Testis (tissue), 3 donors: Measurements from ENCODE around the gene ROBO1. TPM values are rescaled to one million over a fixed set of nuclear protein-coding genes. Genes with fewer than 3 reads are reported as not detected.

Source experiments
- DNase-seq: peaks from one replicate; pipeline ENCODE4 v3.0.0-alpha.2; 2019
- H3K27ac ChIP-seq, 2 donors: fragments of 200-600 bp; sonication (generic); one replicate each; pipeline ENCODE4 v1.5.1; 2019
- H3K27me3 ChIP-seq: fragments of 200-600 bp; sonication (generic); one replicate; pipeline ENCODE4 v1.5.1; 2019
- H3K36me3 ChIP-seq: fragments of 200-600 bp; sonication (generic); one replicate; pipeline ENCODE4 v1.5.1; 2017; ENCODE audit warnings: low read depth; ENCODE audit errors: missing control alignments
- H3K4me1 ChIP-seq: fragments of 200-600 bp; sonication (generic); one replicate; pipeline ENCODE4 v1.5.1; 2019
- H3K4me3 ChIP-seq, 2 donors: fragments of 200-600 bp; sonication (generic); one replicate each; pipeline ENCODE4 v1.5.1; 2017 to 2019
- H3K9me3 ChIP-seq: fragments of 200-600 bp; sonication (generic); one replicate; pipeline ENCODE4 v1.5.1; 2017
- POLR2A ChIP-seq: fragments of 450-650 bp; IDR thresholded peaks from one replicate; pipeline ENCODE4 v1.6.1; 2017; ENCODE audit warnings: antibody characterized with exemption, mild to moderate bottlenecking, moderate library complexity
- WGBS, 2 donors: methylation state at CpG; one replicate each; pipeline ENCODE4 v1.1.5; 2018; 5-methylcytosine and 5-hydroxymethylcytosine counted together
- intact Hi-C: fragments of 100-400 bp; cut with DNase I; formaldehyde crosslinking; loops from one replicate; pipeline ENCODE4 v1.15.1; 2023; ENCODE audit warnings: low total_unique reads
- polyA plus RNA-seq: library from polyadenylated mRNA; stranded (reverse); fragments of 350-450 nt; fragmentation: Illumina TruSeq; extraction: RNeasy Lipid Tissue Mini Kit (QIAGEN cat#74804); gene quantifications from one replicate; pipeline ENCODE4 v1.2.3, GENCODE V29; 2014; ENCODE audit warnings: low read depth, low replicate concordance; ENCODE audit not compliant: insufficient read depth
- total RNA-seq, 2 donors: library from RNA; depleted of rRNA; stranded (reverse); fragments of >200 nt; gene quantifications; one replicate each; pipeline ENCODE4 v1.2.3, GENCODE V29; 2016
- TF ChIP-seq, protein P1 (sequence below), 3 experiments: fragments of 450-650 bp in 2 of 3; fragments of 200-600 bp in 1 of 3; sonication (generic) in 1 of 3; IDR thresholded peaks; one replicate each; pipeline ENCODE4 v1.5.1; 2016 to 2019; ENCODE audit warnings: antibody characterized with exemption in 3 of 3, mild to moderate bottlenecking in 2 of 3, moderate library complexity in 1 of 3

Gene ROBO1
- total and polyA plus RNA-seq, 3 donors from 2014 or later, result 39.4 to 45.1 (median 42.6) TPM

DNA sequence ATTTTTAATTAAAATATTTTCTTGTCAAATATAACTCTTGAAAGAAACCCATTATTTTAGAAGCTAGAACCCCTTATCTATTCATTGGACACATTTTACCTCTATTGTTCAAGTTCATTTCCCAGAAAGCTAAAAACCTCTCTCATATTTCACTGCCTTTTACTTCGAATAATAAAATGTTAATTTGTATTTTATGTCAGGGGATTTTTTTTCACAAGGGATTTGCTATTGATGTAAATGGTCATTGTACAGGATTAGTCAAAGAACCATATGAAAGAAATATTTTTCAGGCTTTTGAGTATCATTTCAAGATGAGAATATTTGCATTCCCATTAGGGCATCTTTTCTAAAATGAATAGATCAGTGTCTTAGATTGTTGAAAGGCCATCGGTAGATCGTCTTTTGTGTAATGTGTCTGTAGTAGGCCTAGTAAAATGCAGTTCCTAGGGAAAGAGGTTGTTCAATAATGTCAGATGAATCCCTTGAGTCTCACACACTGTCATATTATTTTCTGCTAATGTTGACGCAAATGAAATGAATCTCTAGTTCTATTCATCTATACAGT, 114.5 kb downstream of the ROBO1 start:
- Histone ChIP-seq H3K36me3 (no peaks in the 10 kb centered on the region), H3K27ac (no peak overlapping the region), H3K4me3 (no peak overlapping the region), H3K9me3 (no peaks in the 10 kb centered on the region), H3K4me1 (no peaks in the 10 kb centered on the region), H3K27me3 (no peaks in the 10 kb centered on the region)
- no peak for DNase-seq
- intact Hi-C loops, result no loop called here
- TF ChIP-seq, protein P1, sequence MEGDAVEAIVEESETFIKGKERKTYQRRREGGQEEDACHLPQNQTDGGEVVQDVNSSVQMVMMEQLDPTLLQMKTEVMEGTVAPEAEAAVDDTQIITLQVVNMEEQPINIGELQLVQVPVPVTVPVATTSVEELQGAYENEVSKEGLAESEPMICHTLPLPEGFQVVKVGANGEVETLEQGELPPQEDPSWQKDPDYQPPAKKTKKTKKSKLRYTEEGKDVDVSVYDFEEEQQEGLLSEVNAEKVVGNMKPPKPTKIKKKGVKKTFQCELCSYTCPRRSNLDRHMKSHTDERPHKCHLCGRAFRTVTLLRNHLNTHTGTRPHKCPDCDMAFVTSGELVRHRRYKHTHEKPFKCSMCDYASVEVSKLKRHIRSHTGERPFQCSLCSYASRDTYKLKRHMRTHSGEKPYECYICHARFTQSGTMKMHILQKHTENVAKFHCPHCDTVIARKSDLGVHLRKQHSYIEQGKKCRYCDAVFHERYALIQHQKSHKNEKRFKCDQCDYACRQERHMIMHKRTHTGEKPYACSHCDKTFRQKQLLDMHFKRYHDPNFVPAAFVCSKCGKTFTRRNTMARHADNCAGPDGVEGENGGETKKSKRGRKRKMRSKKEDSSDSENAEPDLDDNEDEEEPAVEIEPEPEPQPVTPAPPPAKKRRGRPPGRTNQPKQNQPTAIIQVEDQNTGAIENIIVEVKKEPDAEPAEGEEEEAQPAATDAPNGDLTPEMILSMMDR (IDR thresholded peaks at IDR 0.05), result no peak
- WGBS, 2 donors, result 67 to 81% methylated on average over 4 of the region's 4 CpGs

DNA sequence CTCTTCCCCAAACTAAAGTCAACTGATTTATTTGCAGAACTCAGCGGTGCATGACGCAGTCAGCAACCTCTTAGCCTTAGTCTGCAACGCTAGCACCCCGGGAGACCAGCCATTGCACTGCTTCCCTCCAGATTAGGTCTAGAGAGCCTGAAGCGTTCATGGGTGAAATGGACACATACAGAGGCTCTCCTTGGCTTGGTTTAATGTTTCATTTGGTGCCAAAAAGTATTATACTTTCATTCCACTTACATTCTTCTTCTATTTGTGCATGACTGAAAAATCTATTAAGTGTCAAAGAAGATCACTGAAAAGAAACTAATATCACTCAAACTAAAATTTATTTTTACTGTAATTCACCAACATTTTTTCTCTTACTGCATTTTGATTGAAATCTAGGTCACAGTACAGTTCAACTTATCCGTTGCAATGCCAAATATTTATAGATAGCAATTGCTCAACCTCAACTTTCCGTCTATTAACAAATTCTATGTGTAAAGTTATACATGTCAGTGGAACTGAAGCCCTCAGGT, 116.2 kb downstream of the ROBO1 start:
- Histone ChIP-seq H3K27me3 (no peaks in the 10 kb centered on the region), H3K27ac (no peak overlapping the region), H3K9me3 (no peaks in the 10 kb centered on the region), H3K4me3 (no peak overlapping the region), H3K36me3 (no peaks in the 10 kb centered on the region), H3K4me1 (no peaks in the 10 kb centered on the region)
- DNase-seq, result no peak
- intact Hi-C loops, result no loop called here
- TF ChIP-seq, protein P1 (IDR thresholded peaks at IDR 0.05), result no peak
- TF ChIP-seq POLR2A, result no peak
- 32 to 49% methylated on average over 7 of the region's 7 CpGs for WGBS, 2 donors

DNA sequence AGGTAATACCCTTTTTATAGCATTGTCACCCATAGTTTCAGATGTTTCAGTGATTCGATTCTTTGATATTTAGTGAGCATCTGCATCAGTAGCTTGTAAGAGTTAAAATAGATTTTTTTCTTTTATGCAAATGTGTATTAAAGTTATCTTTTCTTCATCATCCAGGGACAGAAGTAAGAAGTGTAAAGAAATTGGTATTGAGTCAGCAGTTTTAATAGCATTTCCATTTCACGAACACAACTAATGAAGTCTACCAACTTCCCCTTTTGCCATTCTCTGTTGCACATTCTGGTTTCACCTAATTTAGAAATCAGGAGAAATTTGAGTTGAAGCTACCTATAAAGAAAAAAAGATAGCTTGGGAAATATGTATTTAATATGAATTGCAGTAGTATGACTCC, 127.9 kb downstream of the ROBO1 start:
- 93 to 97% methylated on average over 2 of the region's 2 CpGs for WGBS, 2 donors
- H3K9me3 ChIP-seq, result no peaks in the 10 kb centered on the region
- no peak overlapping the region for H3K4me3 ChIP-seq
- no peak for DNase-seq
- no peaks in the 10 kb centered on the region for H3K4me1 ChIP-seq
- H3K27ac ChIP-seq, result no peak overlapping the region
- no peaks in the 10 kb centered on the region for H3K27me3 ChIP-seq
- no peak for TF ChIP-seq POLR2A
- TF ChIP-seq, protein P1 (IDR thresholded peaks at IDR 0.05), result no peak
- intact Hi-C loops, result no loop called here
- H3K36me3 ChIP-seq, result no peaks in the 10 kb centered on the region

DNA sequence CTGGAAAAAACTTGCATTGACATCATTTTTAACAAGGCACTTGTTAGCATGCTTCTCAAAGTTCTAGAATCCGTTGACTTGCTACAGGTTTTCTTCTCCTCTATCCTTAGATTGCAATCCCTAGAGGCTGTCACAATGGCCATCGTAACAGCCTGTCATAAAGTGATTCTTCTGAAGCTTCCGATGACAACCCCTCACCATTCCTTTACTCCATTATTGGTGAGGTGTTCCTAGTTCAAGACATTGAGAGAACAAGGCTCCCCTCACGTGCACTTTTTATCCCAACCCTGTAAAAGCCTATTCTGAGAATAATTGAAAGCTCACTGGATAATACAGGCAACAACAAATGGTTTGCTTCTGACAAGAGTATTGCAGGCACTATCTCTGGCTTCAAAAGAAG, 131.4 kb downstream of the ROBO1 start:
- 55 to 69% methylated on average over 4 of the region's 4 CpGs for WGBS, 2 donors
- intact Hi-C loops, result no loop called here

More for the DNA sequence above, 131.4 kb downstream of the ROBO1 start:
- TF ChIP-seq, protein P1 (IDR thresholded peaks at IDR 0.05), result no peak
- TF ChIP-seq POLR2A, result no peak
- H3K27ac ChIP-seq, result no peak overlapping the region
- H3K4me3 ChIP-seq, result no peak overlapping the region
- no peaks in the 10 kb centered on the region for H3K4me1 ChIP-seq
- H3K9me3 ChIP-seq, result no peaks in the 10 kb centered on the region
- H3K27me3 ChIP-seq, result no peaks in the 10 kb centered on the region
- H3K36me3 ChIP-seq, result no peaks in the 10 kb centered on the region
- DNase-seq, result no peak
